IPS-NIHi11 (cell line): ENCODE data around the gene ABCA5.
"Not testable (repeated sequence)": the region's sequence is repeated elsewhere in the genome, so short reads cannot be mapped to it uniquely, and the experiment has no call there.

Experiments used
- DNase-seq: peaks from one replicate; pipeline ENCODE4 v3.0.0; 2012; ENCODE audit warnings: mixed read lengths, low spot score

ABCA5 gene

GRCh38 chr17:69213059-69213813, 113.7 kb downstream of the ABCA5 start:
- DNase-seq = peak; percentile 24

DNA sequence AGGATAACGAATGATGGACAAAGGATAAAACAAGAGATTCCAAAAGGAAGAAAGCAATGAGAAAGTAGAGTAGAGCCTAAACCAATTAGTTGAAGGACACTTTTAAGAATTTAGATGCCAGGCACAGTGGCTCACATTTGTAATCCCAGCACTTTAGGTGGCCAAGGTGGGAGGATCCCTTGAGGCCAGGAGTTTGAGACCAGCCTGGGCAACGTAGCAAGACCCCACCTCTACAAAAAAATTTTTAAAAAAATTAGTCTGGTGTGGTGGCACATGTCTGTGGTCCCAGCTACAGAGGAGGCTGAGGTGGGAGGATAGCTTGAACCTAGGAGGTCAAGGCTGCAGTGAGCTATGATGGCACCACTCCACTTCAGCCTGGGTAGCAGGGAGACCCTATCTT, 118.3 kb downstream of the ABCA5 start:
- no peak for DNase-seq

GRCh38 chr17:69207151-69207550, 119.8 kb downstream of the ABCA5 start:
- DNase-seq = no peak

DNA sequence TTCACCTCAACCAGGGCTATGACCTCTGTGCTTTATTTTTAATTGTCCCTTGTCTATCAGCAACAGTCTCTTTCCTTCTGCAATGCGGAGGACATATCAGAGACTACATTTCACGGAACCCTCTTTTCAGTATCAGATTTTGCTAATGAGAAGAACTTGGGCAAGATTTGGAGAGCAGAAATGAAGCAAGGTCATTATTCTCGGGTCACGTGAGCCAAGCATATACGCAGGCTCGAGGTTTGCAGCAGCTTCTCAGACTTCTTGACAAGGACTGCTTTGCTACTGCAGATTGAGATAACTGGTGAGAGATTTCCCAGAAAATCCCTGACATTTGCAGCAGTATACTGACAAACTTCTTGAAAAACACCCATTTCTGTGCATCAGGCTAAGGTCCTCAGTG, 128.7 kb downstream of the ABCA5 start:
- DNase-seq = no peak

- DNase-seq = not testable (repeated sequence)
Measured at GRCh38 chr17:69196105-69196653, 130.8 kb downstream of the ABCA5 start.
